Measurements from ENCODE around the gene METTL21A.
"Not testable (repeated sequence)": the region's sequence is repeated elsewhere in the genome, so short reads cannot be mapped to it uniquely, and the experiment has no call there.

METTL21A gene

GRCh38 chr2:207643892-207644291, 18.7 kb upstream of the METTL21A start:
- H3K36me3 ChIP-seq (ENCODE audit: insufficient read depth, low read length): no peaks in the 10 kb centered on the region

GRCh38 chr2:207640661-207641060, 15.5 kb upstream of the METTL21A start:
- Histone ChIP-seq H3K4me2 (ENCODE audit: low read length) (no peak overlapping the region), H3K36me3 (ENCODE audit: insufficient read depth, low read length) (no peaks in the 10 kb centered on the region), H3K4me3 (ENCODE audit: low read length) (no peak overlapping the region), H3K4me1 (ENCODE audit: control insufficient read depth, insufficient read depth, low read length) (no peaks in the 10 kb centered on the region), H3K9ac (ENCODE audit: low read depth, low read length) (no peak overlapping the region), H3K9me3 (replicated peaks; ENCODE audit: low read length) (no peaks in the 10 kb centered on the region), H3K27me3 (ENCODE audit: control insufficient read depth, insufficient read depth, low read length) (peaks cover 15% of the 10 kb centered on the region)

More at GRCh38 chr2:207643892-207644291, 18.7 kb upstream of the METTL21A start:
- H3K27me3 ChIP-seq (ENCODE audit: control insufficient read depth, insufficient read depth, low read length): peaks cover 21% of the 10 kb centered on the region
- no peaks in the 10 kb centered on the region for H3K4me1 ChIP-seq (ENCODE audit: control insufficient read depth, insufficient read depth, low read length)
- no peak overlapping the region for H3K4me3 ChIP-seq (ENCODE audit: low read length)
- H3K9me3 ChIP-seq (replicated peaks; ENCODE audit: low read length): no peaks in the 10 kb centered on the region
- H3K4me2 ChIP-seq (ENCODE audit: low read length): no peak overlapping the region
- no peak overlapping the region for H3K9ac ChIP-seq (ENCODE audit: low read depth, low read length)

GRCh38 chr2:207640160-207640559, 15.0 kb upstream of the METTL21A start:
- Histone ChIP-seq H3K9me3 (replicated peaks; ENCODE audit: low read length) (no peaks in the 10 kb centered on the region), H3K36me3 (ENCODE audit: insufficient read depth, low read length) (no peaks in the 10 kb centered on the region), H3K4me1 (ENCODE audit: control insufficient read depth, insufficient read depth, low read length) (no peaks in the 10 kb centered on the region), H3K4me2 (ENCODE audit: low read length) (no peak overlapping the region), H3K9ac (ENCODE audit: low read depth, low read length) (no peak overlapping the region), H3K4me3 (ENCODE audit: low read length) (no peak overlapping the region), H3K27me3 (ENCODE audit: control insufficient read depth, insufficient read depth, low read length) (peaks cover 15% of the 10 kb centered on the region)

GRCh38 chr2:207639288-207639687, 14.1 kb upstream of the METTL21A start:
- H3K27me3 ChIP-seq (ENCODE audit: control insufficient read depth, insufficient read depth, low read length): peaks cover 15% of the 10 kb centered on the region
- H3K9ac ChIP-seq (ENCODE audit: low read depth, low read length); H3K36me3 ChIP-seq (ENCODE audit: insufficient read depth, low read length); H3K9me3 ChIP-seq (replicated peaks; ENCODE audit: low read length); H3K4me2 ChIP-seq (ENCODE audit: low read length); H3K4me3 ChIP-seq (ENCODE audit: low read length); H3K4me1 ChIP-seq (ENCODE audit: control insufficient read depth, insufficient read depth, low read length): not testable (repeated sequence)

- H3K9me3 ChIP-seq (replicated peaks; ENCODE audit: low read length): no peaks in the 10 kb centered on the region
Measured at GRCh38 chr2:207635468-207636200, 10.4 kb upstream of the METTL21A start.

GRCh38 chr2:207633686-207634085, 8.5 kb upstream of the METTL21A start:
- no peak overlapping the region for H3K4me3 ChIP-seq (ENCODE audit: low read length)
- H3K9me3 ChIP-seq (replicated peaks; ENCODE audit: low read length): no peaks in the 10 kb centered on the region
- no peak overlapping the region for H3K9ac ChIP-seq (ENCODE audit: low read depth, low read length)
- H3K4me1 ChIP-seq (ENCODE audit: control insufficient read depth, insufficient read depth, low read length): peaks cover 15% of the 10 kb centered on the region
- no peak overlapping the region for H3K4me2 ChIP-seq (ENCODE audit: low read length)
- peaks cover 4% of the 10 kb centered on the region for H3K27me3 ChIP-seq (ENCODE audit: control insufficient read depth, insufficient read depth, low read length)
- no peaks in the 10 kb centered on the region for H3K36me3 ChIP-seq (ENCODE audit: insufficient read depth, low read length)

More at GRCh38 chr2:207635468-207636200, 10.4 kb upstream of the METTL21A start:
- peaks cover 15% of the 10 kb centered on the region for H3K4me1 ChIP-seq (ENCODE audit: control insufficient read depth, insufficient read depth, low read length)
- no peaks in the 10 kb centered on the region for H3K36me3 ChIP-seq (ENCODE audit: insufficient read depth, low read length)
- peaks cover 4% of the 10 kb centered on the region for H3K27me3 ChIP-seq (ENCODE audit: control insufficient read depth, insufficient read depth, low read length)
- H3K4me3 ChIP-seq (ENCODE audit: low read length): no peak overlapping the region
- H3K9ac ChIP-seq (ENCODE audit: low read depth, low read length): no peak overlapping the region
- no peak overlapping the region for H3K4me2 ChIP-seq (ENCODE audit: low read length)

GRCh38 chr2:207632575-207633493, 7.6 kb upstream of the METTL21A start:
- peaks cover 15% of the 10 kb centered on the region for H3K4me1 ChIP-seq (ENCODE audit: control insufficient read depth, insufficient read depth, low read length)

GRCh38 chr2:207630491-207630890, 5.3 kb upstream of the METTL21A start:
- H3K4me1 ChIP-seq (ENCODE audit: control insufficient read depth, insufficient read depth, low read length): peaks cover 20% of the 10 kb centered on the region

More at GRCh38 chr2:207632575-207633493, 7.6 kb upstream of the METTL21A start:
- peaks cover 4% of the 10 kb centered on the region for H3K27me3 ChIP-seq (ENCODE audit: control insufficient read depth, insufficient read depth, low read length)
- no peaks in the 10 kb centered on the region for H3K36me3 ChIP-seq (ENCODE audit: insufficient read depth, low read length)
- H3K9ac ChIP-seq (ENCODE audit: low read depth, low read length): no peak overlapping the region
- no peak overlapping the region for H3K4me3 ChIP-seq (ENCODE audit: low read length)
- peak overlapping the region; percentile 49 for H3K4me2 ChIP-seq (ENCODE audit: low read length)
- H3K9me3 ChIP-seq (replicated peaks; ENCODE audit: low read length): no peaks in the 10 kb centered on the region

GRCh38 chr2:207629553-207629952, 4.4 kb upstream of the METTL21A start:
- Histone ChIP-seq H3K9ac (ENCODE audit: low read depth, low read length) (no peak overlapping the region), H3K4me3 (ENCODE audit: low read length) (no peak overlapping the region), H3K9me3 (replicated peaks; ENCODE audit: low read length) (no peaks in the 10 kb centered on the region), H3K27me3 (ENCODE audit: control insufficient read depth, insufficient read depth, low read length) (no peaks in the 10 kb centered on the region), H3K4me2 (ENCODE audit: low read length) (no peak overlapping the region), H3K36me3 (ENCODE audit: insufficient read depth, low read length) (no peaks in the 10 kb centered on the region), H3K4me1 (ENCODE audit: control insufficient read depth, insufficient read depth, low read length) (peaks cover 20% of the 10 kb centered on the region)

More at GRCh38 chr2:207630491-207630890, 5.3 kb upstream of the METTL21A start:
- Histone ChIP-seq H3K4me3 (ENCODE audit: low read length) (no peak overlapping the region), H3K36me3 (ENCODE audit: insufficient read depth, low read length) (no peaks in the 10 kb centered on the region), H3K4me2 (ENCODE audit: low read length) (no peak overlapping the region), H3K27me3 (ENCODE audit: control insufficient read depth, insufficient read depth, low read length) (no peaks in the 10 kb centered on the region), H3K9ac (ENCODE audit: low read depth, low read length) (no peak overlapping the region), H3K9me3 (replicated peaks; ENCODE audit: low read length) (no peaks in the 10 kb centered on the region)

GRCh38 chr2:207624185-207625013, 795 bp downstream of the METTL21A start:
- H3K4me2 ChIP-seq (ENCODE audit: low read length): peak overlapping the region; percentile 94
- peak overlapping the region; percentile 96 for H3K9ac ChIP-seq (ENCODE audit: low read depth, low read length)
- H3K4me3 ChIP-seq (ENCODE audit: low read length): peak overlapping the region; percentile 77
- H3K4me1 ChIP-seq (ENCODE audit: control insufficient read depth, insufficient read depth, low read length): peaks cover 6% of the 10 kb centered on the region
- no peaks in the 10 kb centered on the region for H3K9me3 ChIP-seq (replicated peaks; ENCODE audit: low read length)
- no peaks in the 10 kb centered on the region for H3K27me3 ChIP-seq (ENCODE audit: control insufficient read depth, insufficient read depth, low read length)
- H3K36me3 ChIP-seq (ENCODE audit: insufficient read depth, low read length): peaks cover 6% of the 10 kb centered on the region

- H3K4me1 ChIP-seq (ENCODE audit: control insufficient read depth, insufficient read depth, low read length): peaks cover 22% of the 10 kb centered on the region
- H3K9me3 ChIP-seq (replicated peaks; ENCODE audit: low read length): no peaks in the 10 kb centered on the region
- H3K36me3 ChIP-seq (ENCODE audit: insufficient read depth, low read length): peaks cover 6% of the 10 kb centered on the region
- H3K9ac ChIP-seq (ENCODE audit: low read depth, low read length): no peak overlapping the region
- no peaks in the 10 kb centered on the region for H3K27me3 ChIP-seq (ENCODE audit: control insufficient read depth, insufficient read depth, low read length)
- no peak overlapping the region for H3K4me2 ChIP-seq (ENCODE audit: low read length)
- no peak overlapping the region for H3K4me3 ChIP-seq (ENCODE audit: low read length)
Measured at GRCh38 chr2:207621501-207622039, 3.6 kb downstream of the METTL21A start.

All from skeletal muscle satellite cell (primary cell).